Neural cell (in vitro differentiated cells): ENCODE measurements around the gene RTF1. TPM values are rescaled to one million over a fixed set of nuclear protein-coding genes. Genes with fewer than 3 reads are reported as not detected.
A peak's percentile ranks its signal among the peaks of the same experiment; 100 is the strongest.

Experiments
- H2AFZ ChIP-seq: fragments of 200-600, 300-800 bp; sonication (generic), shearing (Covaris generic); 2 replicates; pipeline ENCODE4 v1.6.0; 2014; ENCODE audit warnings: low read depth, mild to moderate bottlenecking, antibody characterized with exemption, low read length, moderate library complexity
- H3F3A ChIP-seq: fragments of 200-600 bp; shearing (Covaris generic); 2 replicates; pipeline ENCODE4 v1.6.1; 2016; ENCODE audit warnings: mild to moderate bottlenecking, moderate library complexity, mixed read lengths, antibody characterized with exemption, low read length; ENCODE audit not compliant: insufficient read depth, poor library complexity, severe bottlenecking
- H3K27ac ChIP-seq: fragments of 200-600, 300-800 bp; sonication (generic), shearing (Covaris generic); 2 replicates; pipeline ENCODE4 v1.5.1; 2014; ENCODE audit warnings: mild to moderate bottlenecking, low read length, moderate library complexity
- H3K27me3 ChIP-seq: fragments of 300-800, 200-600 bp; sonication (generic), shearing (Covaris generic); 2 replicates; pipeline ENCODE4 v1.6.0; 2014; ENCODE audit warnings: mild to moderate bottlenecking, low read depth, low read length, moderate library complexity; ENCODE audit not compliant: insufficient read depth
- H3K36me3 ChIP-seq: fragments of 300-800, 200-600 bp; sonication (generic), shearing (Covaris generic); 2 replicates; pipeline ENCODE4 v1.5.1; 2014; ENCODE audit warnings: mild to moderate bottlenecking, antibody characterized with exemption, low read length, moderate library complexity; ENCODE audit not compliant: insufficient read depth
- H3K4me2 ChIP-seq: fragments of 300-800, 200-600 bp; sonication (generic), shearing (Covaris generic); 2 replicates; pipeline ENCODE4 v1.6.0; 2014; ENCODE audit warnings: mild to moderate bottlenecking, low read length
- H3K4me3 ChIP-seq: fragments of 300-800, 200-600 bp; sonication (generic), shearing (Covaris generic); 2 replicates; pipeline ENCODE4 v1.5.1; 2014; ENCODE audit warnings: mild to moderate bottlenecking, low read length, moderate library complexity
- H3K79me2 ChIP-seq: fragments of 200-600 bp; shearing (Covaris generic); replicated peaks from 2 replicates; pipeline ENCODE4 v1.6.0; 2014; ENCODE audit warnings: mild to moderate bottlenecking, low read length, moderate library complexity; ENCODE audit not compliant: insufficient read depth
- H3K9ac ChIP-seq: fragments of 300-800, 200-600 bp; sonication (generic), shearing (Covaris generic); 2 replicates; pipeline ENCODE4 v1.6.1; 2016; ENCODE audit warnings: mild to moderate bottlenecking, low read length, mixed read lengths
- H3K9me2 ChIP-seq: fragments of 200-600 bp; shearing (Covaris generic); 2 replicates; pipeline ENCODE4 v1.6.1; 2016; ENCODE audit warnings: mild to moderate bottlenecking, low read length, mixed read lengths; ENCODE audit not compliant: insufficient read depth
- H3K9me3 ChIP-seq: fragments of 200-600, 300-800 bp; sonication (generic), shearing (Covaris generic); 2 replicates; pipeline ENCODE4 v1.6.1; 2016; ENCODE audit warnings: mild to moderate bottlenecking, mixed run types, low read length, moderate library complexity, mixed read lengths
- H4K20me1 ChIP-seq: fragments of 200-600 bp; shearing (Covaris generic); 2 replicates; pipeline ENCODE4 v1.6.1; 2016; ENCODE audit warnings: mild to moderate bottlenecking, mixed run types; ENCODE audit not compliant: insufficient read depth
- EP300 ChIP-seq: fragments of 450-650 bp; conservative IDR thresholded peaks from 2 replicates; pipeline ENCODE4 v1.6.1; 2014; ENCODE audit warnings: antibody characterized with exemption, mild to moderate bottlenecking, moderate library complexity; ENCODE audit not compliant: poor library complexity, severe bottlenecking
- EZH2 ChIP-seq: fragments of 200-600, 300-800 bp; shearing (Covaris generic), sonication (generic); IDR thresholded peaks from 2 replicates; pipeline ENCODE4 v1.6.1; 2014; ENCODE audit warnings: antibody characterized with exemption, low read length, borderline replicate concordance, mild to moderate bottlenecking; ENCODE audit not compliant: insufficient read depth, poor library complexity, severe bottlenecking
- MXI1 ChIP-seq: fragments of 450-650 bp; conservative IDR thresholded peaks from 2 replicates; pipeline ENCODE4 v1.6.1; 2014; ENCODE audit warnings: antibody characterized with exemption, mild to moderate bottlenecking; ENCODE audit not compliant: poor library complexity, severe bottlenecking
- POLR2AphosphoS5 ChIP-seq: IDR thresholded peaks from 2 replicates; pipeline ENCODE4 v1.6.1; 2012
- RAD21 ChIP-seq: fragments of 450-650 bp; conservative IDR thresholded peaks from 2 replicates; pipeline ENCODE4 v1.6.1; 2014; ENCODE audit warnings: antibody characterized with exemption, mild to moderate bottlenecking, moderate library complexity
- SMC3 ChIP-seq: fragments of 450-650 bp; conservative IDR thresholded peaks from 2 replicates; pipeline ENCODE4 v1.6.1; 2014; ENCODE audit warnings: antibody characterized with exemption, mild to moderate bottlenecking, moderate library complexity; ENCODE audit not compliant: poor library complexity
- TAF1 ChIP-seq: IDR thresholded peaks from 2 replicates; pipeline ENCODE4 v1.6.1; 2012; ENCODE audit warnings: low read depth
- polyA plus RNA-seq: library from polyadenylated mRNA; depleted of rRNA; stranded (reverse); fragments of >200 nt; gene quantifications from 2 replicates; pipeline ENCODE4 v1.2.3, GENCODE V29; 2014
- TF ChIP-seq, protein P1 (sequence below): IDR thresholded peaks from 2 replicates; pipeline ENCODE4 v1.6.1; 2012; ENCODE audit warnings: borderline replicate concordance
- TF ChIP-seq, protein P2 (sequence below): fragments of 450-650 bp; IDR thresholded peaks from 2 replicates; pipeline ENCODE4 v1.5.1; 2014; ENCODE audit warnings: antibody characterized with exemption, mild to moderate bottlenecking, moderate library complexity; ENCODE audit not compliant: poor library complexity, severe bottlenecking

RTF1 gene
- polyA plus RNA-seq, 1 donor from 2014 or later: 84.1 TPM

DNA sequence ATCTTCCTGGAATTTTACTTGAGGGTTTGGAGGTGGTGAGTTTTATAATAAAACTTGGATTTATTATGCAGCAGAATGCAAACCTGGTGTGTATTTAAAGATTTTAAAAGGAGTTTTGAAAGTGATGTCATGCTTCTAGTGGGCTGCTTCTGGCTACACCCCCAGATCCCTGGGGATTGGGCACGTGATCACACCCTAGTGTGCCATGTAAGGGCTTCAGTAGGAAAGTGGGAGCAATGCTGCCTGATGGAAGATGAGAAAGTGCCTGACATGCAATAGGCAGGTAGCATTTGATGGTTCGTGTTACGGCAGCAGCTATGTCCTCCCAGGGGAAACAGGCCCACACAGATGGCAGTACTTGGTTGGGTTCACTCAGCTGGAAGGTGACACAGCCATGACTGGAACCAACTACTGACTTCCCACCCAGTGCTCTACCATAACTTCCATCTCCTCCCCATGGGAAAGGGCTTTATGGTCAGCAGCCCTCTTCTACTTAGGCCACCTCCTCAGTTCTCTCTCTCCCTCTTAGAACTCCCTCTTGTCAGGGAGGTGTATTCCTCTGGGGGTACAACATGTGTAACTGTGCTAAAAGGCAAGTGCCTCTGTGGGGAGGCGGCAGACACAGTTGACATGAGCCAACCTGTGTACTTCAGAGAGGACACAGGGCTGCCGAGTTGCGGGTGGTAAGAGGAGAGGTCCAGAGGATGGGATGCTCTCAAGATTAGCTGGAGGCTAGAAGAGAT lies 82.4 kb downstream of the RTF1 start:
- Histone ChIP-seq H4K20me1 (no peaks in the 10 kb centered on the region), H3K4me3 (no peak overlapping the region), H3K36me3 (no peaks in the 10 kb centered on the region), H2AFZ (no peak overlapping the region), H3K4me2 (no peak overlapping the region), H3K27me3 (peaks cover 99% of the 10 kb centered on the region), H3F3A (no peaks in the 10 kb centered on the region), H3K27ac (no peak overlapping the region), H3K79me2 (no peaks in the 10 kb centered on the region), H3K9me2 (no peaks in the 10 kb centered on the region), H3K9ac (no peak overlapping the region), H3K9me3 (no peaks in the 10 kb centered on the region)
- TF ChIP-seq MXI1: no peak
- TF ChIP-seq EP300: no peak
- no peak for TF ChIP-seq RAD21
- no peak for TF ChIP-seq POLR2AphosphoS5
- no peak for TF ChIP-seq TAF1

DNA sequence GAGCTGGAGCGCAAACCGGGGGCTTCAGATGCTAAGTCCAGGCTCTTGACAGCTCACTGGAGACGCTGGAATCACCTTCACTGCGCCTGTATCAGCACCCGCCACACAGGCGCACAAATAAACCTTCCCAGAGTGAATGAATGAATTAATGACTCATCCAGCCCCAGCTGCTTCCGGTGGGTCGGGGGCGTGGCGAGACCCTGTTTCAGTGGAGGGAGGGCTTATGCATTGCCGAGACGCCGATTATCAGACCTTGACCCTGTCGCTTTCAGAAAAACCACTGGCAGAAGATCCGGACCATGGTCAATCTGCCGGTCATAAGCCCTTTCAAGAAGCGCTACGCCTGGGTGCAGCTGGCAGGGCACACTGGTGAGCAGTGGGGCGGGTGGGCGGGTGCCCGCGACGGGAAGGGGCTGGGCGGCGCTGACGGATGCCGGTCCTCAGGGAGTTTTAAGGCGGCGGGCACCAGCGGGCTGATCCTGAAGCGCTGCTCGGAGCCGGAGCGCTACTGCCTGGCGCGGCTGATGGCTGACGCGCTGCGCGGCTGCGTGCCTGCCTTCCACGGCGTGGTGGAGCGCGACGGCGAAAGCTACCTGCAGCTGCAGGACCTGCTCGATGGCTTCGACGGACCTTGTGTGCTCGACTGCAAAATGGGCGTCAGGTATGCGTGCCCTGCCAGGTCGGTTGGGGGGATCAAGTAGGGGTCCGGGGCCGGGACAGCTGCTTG lies 84.5 kb downstream of the RTF1 start:
- Histone ChIP-seq H3K9ac (peak overlapping the region; percentile 12), H2AFZ (no peak overlapping the region), H3K36me3 (no peaks in the 10 kb centered on the region), H3F3A (no peaks in the 10 kb centered on the region), H3K9me3 (no peaks in the 10 kb centered on the region), H3K27me3 (peaks cover 97% of the 10 kb centered on the region), H3K4me3 (peak overlapping the region; percentile 62), H3K4me2 (no peak overlapping the region), H3K9me2 (no peaks in the 10 kb centered on the region), H4K20me1 (no peaks in the 10 kb centered on the region), H3K79me2 (no peaks in the 10 kb centered on the region), H3K27ac (no peak overlapping the region)
- TF ChIP-seq RAD21 (no peak), TAF1 (no peak), EP300 (no peak), MXI1 (no peak), POLR2AphosphoS5 (no peak), EZH2 (no peak), SMC3 (no peak)
- TF ChIP-seq, protein P1, sequence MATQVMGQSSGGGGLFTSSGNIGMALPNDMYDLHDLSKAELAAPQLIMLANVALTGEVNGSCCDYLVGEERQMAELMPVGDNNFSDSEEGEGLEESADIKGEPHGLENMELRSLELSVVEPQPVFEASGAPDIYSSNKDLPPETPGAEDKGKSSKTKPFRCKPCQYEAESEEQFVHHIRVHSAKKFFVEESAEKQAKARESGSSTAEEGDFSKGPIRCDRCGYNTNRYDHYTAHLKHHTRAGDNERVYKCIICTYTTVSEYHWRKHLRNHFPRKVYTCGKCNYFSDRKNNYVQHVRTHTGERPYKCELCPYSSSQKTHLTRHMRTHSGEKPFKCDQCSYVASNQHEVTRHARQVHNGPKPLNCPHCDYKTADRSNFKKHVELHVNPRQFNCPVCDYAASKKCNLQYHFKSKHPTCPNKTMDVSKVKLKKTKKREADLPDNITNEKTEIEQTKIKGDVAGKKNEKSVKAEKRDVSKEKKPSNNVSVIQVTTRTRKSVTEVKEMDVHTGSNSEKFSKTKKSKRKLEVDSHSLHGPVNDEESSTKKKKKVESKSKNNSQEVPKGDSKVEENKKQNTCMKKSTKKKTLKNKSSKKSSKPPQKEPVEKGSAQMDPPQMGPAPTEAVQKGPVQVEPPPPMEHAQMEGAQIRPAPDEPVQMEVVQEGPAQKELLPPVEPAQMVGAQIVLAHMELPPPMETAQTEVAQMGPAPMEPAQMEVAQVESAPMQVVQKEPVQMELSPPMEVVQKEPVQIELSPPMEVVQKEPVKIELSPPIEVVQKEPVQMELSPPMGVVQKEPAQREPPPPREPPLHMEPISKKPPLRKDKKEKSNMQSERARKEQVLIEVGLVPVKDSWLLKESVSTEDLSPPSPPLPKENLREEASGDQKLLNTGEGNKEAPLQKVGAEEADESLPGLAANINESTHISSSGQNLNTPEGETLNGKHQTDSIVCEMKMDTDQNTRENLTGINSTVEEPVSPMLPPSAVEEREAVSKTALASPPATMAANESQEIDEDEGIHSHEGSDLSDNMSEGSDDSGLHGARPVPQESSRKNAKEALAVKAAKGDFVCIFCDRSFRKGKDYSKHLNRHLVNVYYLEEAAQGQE: no peak
- TF ChIP-seq, protein P2, sequence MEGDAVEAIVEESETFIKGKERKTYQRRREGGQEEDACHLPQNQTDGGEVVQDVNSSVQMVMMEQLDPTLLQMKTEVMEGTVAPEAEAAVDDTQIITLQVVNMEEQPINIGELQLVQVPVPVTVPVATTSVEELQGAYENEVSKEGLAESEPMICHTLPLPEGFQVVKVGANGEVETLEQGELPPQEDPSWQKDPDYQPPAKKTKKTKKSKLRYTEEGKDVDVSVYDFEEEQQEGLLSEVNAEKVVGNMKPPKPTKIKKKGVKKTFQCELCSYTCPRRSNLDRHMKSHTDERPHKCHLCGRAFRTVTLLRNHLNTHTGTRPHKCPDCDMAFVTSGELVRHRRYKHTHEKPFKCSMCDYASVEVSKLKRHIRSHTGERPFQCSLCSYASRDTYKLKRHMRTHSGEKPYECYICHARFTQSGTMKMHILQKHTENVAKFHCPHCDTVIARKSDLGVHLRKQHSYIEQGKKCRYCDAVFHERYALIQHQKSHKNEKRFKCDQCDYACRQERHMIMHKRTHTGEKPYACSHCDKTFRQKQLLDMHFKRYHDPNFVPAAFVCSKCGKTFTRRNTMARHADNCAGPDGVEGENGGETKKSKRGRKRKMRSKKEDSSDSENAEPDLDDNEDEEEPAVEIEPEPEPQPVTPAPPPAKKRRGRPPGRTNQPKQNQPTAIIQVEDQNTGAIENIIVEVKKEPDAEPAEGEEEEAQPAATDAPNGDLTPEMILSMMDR: no peak
